ENCODE results near the gene SMYD3. TPM values are rescaled to one million over a fixed set of nuclear protein-coding genes. Genes with fewer than 3 reads are reported as not detected.

The SMYD3 gene
- total RNA-seq, 1 donor from 2014 or later: 27.2 TPM

DNA sequence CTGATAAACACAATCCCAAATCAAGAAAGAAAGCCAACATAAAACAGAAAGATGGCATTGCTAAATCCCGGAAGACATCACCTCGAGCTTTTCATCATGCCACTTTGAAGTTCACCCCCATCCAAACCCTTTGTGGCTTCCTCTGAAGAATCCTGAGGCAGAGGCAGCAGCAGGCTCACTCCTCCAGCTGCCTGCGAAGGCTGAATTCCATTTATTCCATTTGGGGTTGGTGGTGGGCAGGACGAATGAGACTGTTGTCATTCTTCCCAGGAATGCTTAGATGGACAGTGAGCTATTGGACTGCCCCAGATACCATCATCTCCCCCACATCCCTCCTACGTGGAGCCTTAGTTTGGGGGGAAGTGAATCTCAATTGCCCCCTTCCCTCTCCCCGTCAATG lies 437.5 kb downstream of the SMYD3 start:
- ATAC-seq (no peak), DNase-seq (no peak)
- Histone ChIP-seq H3K36me3 (no peaks in the 10 kb centered on the region), H3K27ac (no peak overlapping the region), H3K4me1 (peaks cover 5% of the 10 kb centered on the region), H3K27me3 (no peaks in the 10 kb centered on the region), H3K4me3 (no peak overlapping the region), H3K9me3 (no peaks in the 10 kb centered on the region)
- TF ChIP-seq, protein P1, sequence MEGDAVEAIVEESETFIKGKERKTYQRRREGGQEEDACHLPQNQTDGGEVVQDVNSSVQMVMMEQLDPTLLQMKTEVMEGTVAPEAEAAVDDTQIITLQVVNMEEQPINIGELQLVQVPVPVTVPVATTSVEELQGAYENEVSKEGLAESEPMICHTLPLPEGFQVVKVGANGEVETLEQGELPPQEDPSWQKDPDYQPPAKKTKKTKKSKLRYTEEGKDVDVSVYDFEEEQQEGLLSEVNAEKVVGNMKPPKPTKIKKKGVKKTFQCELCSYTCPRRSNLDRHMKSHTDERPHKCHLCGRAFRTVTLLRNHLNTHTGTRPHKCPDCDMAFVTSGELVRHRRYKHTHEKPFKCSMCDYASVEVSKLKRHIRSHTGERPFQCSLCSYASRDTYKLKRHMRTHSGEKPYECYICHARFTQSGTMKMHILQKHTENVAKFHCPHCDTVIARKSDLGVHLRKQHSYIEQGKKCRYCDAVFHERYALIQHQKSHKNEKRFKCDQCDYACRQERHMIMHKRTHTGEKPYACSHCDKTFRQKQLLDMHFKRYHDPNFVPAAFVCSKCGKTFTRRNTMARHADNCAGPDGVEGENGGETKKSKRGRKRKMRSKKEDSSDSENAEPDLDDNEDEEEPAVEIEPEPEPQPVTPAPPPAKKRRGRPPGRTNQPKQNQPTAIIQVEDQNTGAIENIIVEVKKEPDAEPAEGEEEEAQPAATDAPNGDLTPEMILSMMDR (IDR thresholded peaks at IDR 0.05): no peak
- intact Hi-C loops (cut with DNase I): no loop called here

DNA sequence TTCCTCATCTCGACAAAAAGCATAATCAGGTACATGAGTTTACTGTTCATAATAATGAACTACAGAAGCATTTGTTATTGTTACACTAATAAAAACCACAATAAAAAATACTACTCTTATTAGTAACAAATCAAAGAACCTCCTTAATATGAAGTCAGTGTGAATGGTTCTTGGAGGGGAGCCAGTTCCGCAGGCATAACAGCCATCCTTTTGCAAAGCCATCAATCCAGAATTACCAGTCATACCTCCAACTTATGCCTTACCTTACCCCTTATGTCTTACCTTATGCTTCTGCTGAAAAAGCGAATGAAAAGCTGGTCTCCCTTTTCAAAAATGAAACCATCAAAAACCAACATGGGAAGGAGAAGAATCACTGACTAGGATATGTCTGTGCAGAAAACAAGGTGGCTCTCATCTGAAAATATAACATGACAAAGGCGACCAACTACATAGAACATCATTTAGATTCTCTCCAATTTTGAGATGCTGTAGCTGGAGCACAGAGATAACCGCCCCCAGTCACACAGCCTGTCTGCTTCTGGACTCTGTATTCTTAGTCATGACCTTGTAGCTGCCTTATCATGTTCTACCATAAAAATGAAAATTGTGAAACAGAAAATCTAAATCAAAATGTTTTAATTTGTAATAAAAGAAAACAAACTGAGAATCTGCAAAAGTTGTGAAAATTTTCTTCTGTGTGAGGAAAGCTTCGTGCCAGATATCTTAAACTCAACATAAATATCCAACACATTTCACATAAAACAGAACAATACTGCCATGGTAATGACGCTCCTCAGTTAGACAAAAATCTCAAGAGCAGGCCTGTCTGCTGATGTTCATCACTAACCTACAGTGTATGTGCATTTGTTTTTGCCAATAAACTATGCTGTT lies 438.2 kb downstream of the SMYD3 start:
- H3K27ac ChIP-seq: no peak overlapping the region
- intact Hi-C loops (cut with DNase I): no loop called here

GRCh38 chr1:246068217-246068512 lies 438.9 kb downstream of the SMYD3 start:
- DNase-seq (no peak), ATAC-seq (no peak)
- intact Hi-C loops (cut with DNase I): no loop called here

More for the DNA sequence above, 438.2 kb downstream of the SMYD3 start:
- Histone ChIP-seq H3K4me1 (peaks cover 5% of the 10 kb centered on the region), H3K27me3 (no peaks in the 10 kb centered on the region), H3K9me3 (no peaks in the 10 kb centered on the region), H3K4me3 (no peak overlapping the region), H3K36me3 (no peaks in the 10 kb centered on the region)
- DNase-seq (no peak), ATAC-seq (no peak)
- TF ChIP-seq, protein P1 (IDR thresholded peaks at IDR 0.05): no peak

GRCh38 chr1:246067432-246068216 lies 439.5 kb downstream of the SMYD3 start:
- TF ChIP-seq, protein P1 (IDR thresholded peaks at IDR 0.05): no peak
- no peaks in the 10 kb centered on the region for H3K9me3 ChIP-seq
- H3K4me3 ChIP-seq: no peak overlapping the region
- H3K27me3 ChIP-seq: no peaks in the 10 kb centered on the region
- H3K36me3 ChIP-seq: no peaks in the 10 kb centered on the region
- peak; percentile 56 for ATAC-seq
- H3K27ac ChIP-seq: no peak overlapping the region
- H3K4me1 ChIP-seq: peaks cover 5% of the 10 kb centered on the region
- intact Hi-C loops (cut with DNase I): no loop called here
- no peak for DNase-seq

More at GRCh38 chr1:246068217-246068512, 438.9 kb downstream of the SMYD3 start:
- Histone ChIP-seq H3K27me3 (no peaks in the 10 kb centered on the region), H3K4me1 (peaks cover 5% of the 10 kb centered on the region), H3K36me3 (no peaks in the 10 kb centered on the region), H3K9me3 (no peaks in the 10 kb centered on the region), H3K27ac (no peak overlapping the region), H3K4me3 (no peak overlapping the region)
- TF ChIP-seq, protein P1 (IDR thresholded peaks at IDR 0.05): no peak

DNA sequence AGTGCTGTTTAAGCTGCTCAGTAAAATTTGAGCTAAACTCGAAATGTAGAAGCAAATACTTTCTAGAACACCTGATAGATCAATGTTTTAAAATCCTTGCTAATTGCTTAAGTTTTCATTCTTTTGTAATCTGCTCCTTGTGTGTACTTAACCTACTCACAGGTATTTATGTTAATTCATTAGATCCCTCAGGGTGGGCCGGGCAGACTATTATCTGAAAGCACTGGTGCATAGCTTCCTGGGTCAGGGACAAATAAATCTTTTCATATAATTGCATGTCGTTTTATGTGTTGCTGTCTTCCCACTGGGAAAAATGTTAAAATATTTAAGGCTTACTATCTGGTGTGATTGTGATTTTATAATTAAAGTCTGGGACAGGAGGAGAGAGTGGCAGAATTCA lies 440.5 kb downstream of the SMYD3 start:
- Histone ChIP-seq H3K9me3 (no peaks in the 10 kb centered on the region), H3K27me3 (no peaks in the 10 kb centered on the region), H3K4me3 (no peak overlapping the region), H3K4me1 (peaks cover 5% of the 10 kb centered on the region), H3K36me3 (no peaks in the 10 kb centered on the region), H3K27ac (no peak overlapping the region)
- no peak for ATAC-seq
- no peak for DNase-seq
- intact Hi-C loops (cut with DNase I): no loop called here
- TF ChIP-seq, protein P1 (IDR thresholded peaks at IDR 0.05): no peak
